HG03565 (cell line): ENCODE results near the gene CTNNA1.

Experiments used
- ATAC-seq: cut with Tn5 transposase; IDR thresholded peaks from one replicate; pipeline ENCODE4 v1.9.1; 2021; ENCODE audit warnings: mild to moderate bottlenecking, moderate library complexity; ENCODE audit not compliant: unreplicated experiment

Gene CTNNA1

DNA sequence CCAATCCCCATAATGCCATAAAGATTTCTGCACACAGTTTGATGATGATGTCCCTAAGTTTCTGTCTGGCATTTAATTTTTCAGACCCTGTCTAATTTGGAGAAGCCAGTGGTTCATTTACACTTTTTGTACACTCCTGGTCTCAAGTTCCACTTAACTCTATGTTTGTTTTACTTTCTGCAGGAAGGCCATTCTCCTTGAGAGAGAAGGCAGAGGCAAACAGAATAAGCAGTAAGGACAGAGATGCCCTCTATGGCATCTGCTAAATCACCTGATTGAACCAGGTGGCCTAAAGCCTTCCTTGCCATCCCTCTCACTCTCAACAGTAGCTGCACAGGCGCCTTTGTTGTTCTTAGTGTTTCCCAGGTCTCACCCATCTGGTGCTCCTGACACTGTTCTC lies 208.0 kb downstream of the CTNNA1 start:
- no peak for ATAC-seq

DNA sequence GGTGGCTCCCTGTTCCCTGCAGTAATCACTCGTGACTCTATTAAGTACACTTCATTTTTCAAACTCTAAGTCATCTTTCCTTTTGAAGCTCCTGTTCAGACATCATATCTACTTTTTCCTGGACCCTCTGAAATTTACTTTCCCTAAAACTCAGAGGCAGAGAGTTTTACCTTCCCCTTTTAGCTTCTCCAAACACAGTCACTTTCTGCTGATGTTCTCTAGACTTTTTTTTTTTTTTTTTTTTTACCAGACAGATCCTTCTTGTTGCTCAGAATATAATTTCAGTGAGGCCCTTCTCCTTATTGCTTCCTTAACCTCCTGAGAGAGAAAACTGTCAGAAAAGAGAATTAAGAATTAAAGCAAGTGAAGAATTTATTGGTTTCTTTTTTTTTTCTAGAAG lies 208.5 kb downstream of the CTNNA1 start:
- ATAC-seq, result no peak

DNA sequence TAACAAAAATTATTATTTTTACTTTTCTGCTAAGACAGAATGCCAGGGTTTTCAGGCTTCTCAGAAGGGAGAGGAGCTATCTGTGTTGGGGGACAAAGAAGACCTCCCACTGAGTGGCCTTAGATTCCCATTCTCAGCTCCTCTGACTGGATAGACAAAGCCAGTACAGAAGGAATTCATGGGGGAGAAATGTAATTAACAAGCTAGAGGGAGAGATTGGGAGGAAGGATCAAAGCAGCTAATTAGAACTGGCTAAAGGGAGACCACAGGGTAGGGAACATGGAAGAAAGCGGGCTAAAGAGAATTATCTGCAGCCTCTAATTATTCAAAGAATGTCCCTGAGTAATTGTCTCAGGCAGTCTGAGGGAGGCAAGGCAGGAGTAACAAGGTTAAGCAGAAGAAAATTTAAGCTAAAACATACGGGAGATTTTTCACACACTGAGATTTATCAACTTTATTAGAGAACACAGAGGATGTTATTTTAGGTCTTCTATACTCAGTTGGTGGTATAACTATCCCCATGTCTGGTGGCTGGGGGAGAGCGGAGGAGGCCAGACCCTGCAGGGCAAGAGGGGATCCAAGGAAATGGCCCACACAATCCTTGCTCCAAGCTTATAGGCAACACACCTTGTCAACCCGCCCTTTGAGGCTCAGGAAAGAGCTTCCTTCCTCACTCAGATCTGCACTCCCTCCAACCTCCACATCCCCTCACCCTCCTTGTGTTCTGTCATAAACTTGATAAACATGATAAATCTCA lies 209.6 kb downstream of the CTNNA1 start:
- ATAC-seq, result no peak

DNA sequence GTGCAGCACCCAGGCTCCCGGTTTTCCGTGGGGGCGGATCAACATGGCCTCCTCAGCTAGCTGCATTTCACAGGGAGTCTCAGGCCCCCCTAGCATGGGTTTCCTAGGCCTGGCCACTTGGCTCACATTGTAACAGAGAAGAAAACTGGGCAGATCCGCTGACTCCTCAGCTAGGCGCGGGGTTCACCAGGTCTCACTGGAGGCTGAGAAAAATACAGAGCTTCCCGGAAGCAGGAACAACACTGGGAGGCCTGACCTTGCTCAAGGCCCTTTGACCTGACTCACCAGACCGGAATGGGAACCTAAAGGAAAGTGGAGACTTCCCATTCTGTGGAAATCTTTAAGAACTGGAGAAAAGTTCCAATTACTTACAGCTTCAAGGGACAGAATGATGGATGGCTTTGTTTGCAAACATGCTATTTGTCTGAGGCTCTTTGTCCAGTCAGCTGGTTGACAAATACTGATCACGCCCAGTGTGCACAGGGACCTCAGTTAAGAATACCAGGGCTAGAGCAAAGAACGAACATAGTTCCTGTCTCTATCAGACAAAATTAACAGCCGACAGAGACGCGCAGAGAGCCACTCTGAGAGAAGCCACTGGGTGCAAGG lies 210.6 kb downstream of the CTNNA1 start:
- ATAC-seq, result no peak

DNA sequence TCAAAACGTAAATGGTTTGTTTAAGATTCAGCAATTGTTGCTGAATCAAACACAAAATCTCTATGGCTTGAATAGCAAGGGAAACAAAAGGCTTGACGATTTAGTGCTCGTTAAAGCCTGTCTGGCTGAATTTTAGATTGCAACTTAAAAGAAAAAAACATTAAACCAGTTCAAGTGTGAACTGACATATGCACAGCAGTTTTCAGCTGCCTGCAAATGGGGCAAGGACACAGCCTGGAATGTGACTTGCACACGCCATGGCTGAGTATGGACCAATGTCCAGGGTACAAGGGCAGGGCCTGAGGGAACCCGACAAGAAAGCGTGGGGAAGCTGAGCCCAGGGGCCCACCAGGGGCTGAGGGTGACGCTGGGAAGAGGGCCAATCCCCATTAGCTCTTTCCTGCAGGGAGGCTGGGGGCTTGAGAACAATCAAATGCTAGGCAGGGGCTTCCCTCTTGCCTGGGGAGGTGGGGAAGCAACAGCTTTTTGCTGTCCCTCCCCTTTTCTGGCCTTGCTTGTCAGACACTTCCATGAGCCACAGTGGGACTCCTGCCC lies 211.5 kb downstream of the CTNNA1 start:
- ATAC-seq, result no peak

DNA sequence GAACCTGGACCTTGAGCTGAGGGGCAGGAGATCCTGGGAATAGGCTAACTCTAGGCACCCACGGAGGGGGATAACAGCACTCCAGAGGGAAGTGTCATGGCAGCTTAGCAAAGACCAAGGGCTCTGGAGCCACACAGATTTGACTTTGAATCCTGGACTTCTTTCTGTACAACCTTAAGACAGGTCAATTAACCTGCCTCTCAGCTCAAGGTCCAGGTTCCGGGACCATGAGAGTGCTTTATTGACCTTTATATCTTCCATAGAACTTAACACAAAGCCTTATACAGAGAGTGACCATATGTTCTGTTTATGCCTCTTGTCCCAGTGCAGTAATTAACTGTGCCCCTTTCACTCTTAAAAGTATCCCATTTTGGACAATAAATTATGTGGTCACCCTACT lies 212.4 kb downstream of the CTNNA1 start:
- ATAC-seq, result no peak

DNA sequence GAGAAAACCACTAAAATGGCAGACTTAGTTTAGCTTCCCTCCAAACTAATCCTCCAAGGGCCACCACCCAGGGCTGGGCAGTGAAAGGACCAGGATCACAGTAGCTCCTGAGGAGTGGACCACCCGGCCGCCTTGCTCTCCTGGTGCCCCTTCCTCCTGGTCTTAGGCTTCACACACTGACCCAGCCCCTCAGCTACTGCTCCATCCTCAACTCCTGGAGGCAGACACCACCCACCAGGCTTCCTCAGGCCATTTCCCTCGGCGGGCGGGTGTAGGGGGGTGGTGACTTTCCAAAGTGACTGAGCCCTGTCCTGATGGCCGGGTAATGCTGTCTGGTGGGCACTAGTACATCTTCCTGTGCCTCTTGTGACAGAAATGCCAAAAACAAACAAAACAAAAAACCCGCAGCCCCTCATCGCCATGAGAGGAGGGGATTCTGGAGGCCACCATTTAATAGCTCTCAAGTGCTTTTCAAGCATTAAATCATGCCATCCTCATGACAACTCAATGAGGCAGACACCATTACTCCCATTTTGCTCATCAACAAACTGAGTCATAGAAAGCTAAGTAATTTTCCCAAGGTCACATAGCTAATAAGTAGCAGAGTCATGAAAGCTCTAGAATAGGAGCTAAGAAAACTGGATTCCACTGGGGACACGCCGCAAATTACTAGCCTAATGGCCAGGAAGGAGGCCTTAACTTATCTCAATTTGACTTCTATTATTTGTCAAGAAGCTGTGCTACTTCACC lies 213.2 kb downstream of the CTNNA1 start:
- ATAC-seq, result no peak

DNA sequence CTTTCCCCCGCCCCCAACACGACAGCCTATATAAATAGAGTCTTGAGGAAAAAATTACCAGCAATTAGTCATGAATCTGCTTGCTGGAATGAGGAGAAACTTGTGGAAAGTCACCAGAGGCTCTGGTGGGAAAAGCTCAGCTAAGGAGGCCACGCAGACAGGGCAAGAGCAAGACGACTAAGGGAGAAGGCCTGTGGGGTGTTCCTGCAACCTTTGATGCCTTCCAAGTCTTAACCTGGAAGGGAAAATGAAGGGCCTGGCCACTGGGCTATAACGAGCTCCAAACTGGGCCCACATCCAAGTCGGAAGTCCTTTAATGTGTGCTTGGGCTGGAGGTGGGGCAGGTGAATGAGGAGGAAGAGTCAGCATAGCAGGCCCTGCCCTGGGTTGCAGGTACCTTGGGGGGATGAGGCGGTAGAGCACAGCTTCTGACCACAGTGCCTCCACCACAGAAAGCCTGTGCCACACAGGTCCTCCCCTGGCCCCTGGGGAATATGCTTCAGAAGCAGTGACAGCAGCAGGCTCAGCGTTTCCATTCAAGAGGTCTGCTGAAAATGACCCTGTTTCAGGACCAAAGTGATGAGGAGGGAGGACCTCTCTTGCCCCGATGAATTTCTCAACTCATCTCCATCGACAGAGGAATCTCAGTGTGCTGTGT lies 214.7 kb downstream of the CTNNA1 start:
- no peak for ATAC-seq

DNA sequence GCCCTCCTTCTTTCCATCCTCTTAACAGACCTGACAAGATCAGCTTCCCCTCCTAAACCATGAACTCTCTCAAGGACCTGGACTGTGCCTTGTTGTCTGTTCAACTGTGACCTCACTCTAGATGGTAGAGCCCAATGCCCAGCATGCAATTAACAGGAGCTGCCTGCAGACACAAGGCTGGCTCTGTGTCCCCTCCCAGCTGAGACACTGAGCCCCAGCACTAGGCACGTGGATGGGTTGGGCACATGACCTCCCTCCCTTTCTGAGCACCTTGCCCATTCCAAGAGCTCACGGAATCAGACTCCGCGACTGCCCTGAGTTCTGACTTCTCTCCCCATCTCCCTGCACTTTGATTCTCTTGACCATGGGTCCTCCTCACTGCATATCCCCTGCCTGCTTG lies 215.4 kb downstream of the CTNNA1 start:
- ATAC-seq, result no peak

DNA sequence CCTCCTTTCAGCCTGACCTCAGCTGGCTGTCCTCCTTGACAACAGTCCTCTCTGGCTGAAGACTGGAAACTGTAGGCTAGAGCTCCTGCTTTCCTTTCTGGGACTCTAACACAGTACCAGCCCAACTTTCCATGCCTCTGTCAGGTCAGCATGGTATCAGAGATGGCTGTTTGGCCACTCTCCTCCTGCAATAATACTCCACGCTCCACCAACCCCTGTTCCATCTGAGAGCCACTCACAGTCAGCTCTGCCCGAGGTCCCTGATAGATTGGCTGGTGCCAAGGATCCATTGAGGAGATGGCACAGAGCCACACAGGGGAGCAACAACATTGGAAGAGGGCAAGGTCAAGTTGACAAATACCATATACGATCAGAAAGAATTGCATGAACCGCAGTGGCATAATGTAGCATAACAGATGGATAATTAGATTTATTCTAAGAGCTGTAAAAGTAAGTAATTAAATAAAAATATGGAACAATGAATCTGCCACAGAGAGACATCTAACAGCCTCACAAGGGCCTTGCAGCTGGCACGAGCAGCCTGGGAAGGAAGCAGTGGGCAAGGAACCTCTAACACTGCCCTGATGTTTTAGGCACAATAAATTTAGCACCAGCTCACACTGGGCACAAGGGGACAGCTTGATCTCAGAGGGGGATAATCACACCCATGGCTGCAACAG lies 216.2 kb downstream of the CTNNA1 start:
- ATAC-seq, result no peak

DNA sequence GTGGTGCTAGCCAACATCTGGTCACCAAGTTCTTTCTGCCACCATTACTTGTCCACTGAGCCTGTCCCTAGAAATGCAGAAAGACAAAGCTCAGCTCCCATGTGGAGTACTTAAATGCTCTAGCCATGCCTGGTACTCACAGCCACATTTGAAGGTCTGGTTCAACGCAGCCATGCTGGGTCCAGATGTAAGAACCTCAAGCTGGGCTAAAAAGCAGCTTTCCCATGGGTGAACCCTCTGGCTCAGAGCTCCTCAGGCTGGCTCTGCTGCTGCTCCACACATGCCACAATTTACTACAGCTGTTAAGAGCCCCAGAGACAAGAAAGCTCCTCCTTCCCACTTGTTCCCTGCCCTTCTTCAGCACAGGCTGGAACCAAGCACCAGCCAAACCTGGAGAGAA lies 219.0 kb downstream of the CTNNA1 start:
- ATAC-seq, result no peak

DNA sequence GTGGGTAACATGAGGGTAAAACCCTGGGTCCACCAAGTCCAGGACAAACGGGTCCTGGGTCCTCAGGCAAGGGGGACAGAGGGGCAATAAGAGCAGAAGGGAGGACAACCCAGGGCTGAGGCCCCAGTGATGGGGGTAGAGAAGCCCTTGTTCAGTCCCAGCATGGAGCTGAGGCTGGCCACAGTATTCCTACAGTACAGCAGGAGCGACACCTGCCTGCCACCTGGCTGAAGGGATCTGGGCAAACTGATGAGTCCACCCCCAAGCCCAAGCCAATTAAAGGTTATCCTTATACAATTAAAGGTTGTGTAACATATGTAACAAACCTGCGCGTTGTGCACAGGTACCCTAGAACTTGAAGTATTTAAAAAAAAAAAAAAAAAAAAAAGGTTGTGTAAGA lies 219.6 kb downstream of the CTNNA1 start:
- no peak for ATAC-seq

DNA sequence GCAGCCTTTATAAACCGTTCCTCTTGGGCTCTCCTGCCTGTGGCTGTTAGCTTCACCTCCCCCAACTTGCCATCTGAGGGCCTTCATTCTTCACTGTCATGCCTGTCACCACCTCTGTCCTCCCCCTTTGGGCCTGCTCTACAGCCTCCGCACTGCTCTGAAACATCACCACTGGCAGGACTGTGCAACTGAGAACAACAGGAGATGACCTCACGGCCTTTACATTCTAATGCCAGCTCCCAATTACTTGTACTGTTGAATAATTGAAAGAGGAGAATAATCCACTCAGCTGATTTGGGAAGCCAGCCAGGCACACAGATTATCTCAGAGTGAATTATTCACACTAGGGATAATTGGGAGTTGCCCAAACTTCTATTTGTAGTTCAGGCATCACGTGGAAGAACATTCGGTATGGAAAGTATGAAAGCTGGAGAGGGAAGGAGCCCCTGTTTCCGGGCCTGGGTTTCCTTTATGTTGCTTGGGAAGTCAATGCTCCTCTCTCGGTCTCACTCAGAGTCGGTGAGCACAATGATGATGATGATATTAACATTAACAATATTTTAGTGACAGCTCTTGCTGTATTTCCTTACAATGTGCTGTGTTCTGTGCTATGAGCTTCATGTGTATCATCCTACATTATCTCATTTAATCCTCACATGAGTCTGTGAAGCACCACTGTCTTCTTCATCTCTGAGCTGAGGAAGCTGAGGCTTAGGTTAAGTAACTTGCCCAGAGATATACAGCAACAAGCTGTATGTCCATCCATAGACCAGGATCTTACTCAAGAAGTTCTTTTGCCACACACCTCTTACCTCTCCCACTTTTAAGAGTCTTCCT lies 221.2 kb downstream of the CTNNA1 start:
- ATAC-seq, result no peak

DNA sequence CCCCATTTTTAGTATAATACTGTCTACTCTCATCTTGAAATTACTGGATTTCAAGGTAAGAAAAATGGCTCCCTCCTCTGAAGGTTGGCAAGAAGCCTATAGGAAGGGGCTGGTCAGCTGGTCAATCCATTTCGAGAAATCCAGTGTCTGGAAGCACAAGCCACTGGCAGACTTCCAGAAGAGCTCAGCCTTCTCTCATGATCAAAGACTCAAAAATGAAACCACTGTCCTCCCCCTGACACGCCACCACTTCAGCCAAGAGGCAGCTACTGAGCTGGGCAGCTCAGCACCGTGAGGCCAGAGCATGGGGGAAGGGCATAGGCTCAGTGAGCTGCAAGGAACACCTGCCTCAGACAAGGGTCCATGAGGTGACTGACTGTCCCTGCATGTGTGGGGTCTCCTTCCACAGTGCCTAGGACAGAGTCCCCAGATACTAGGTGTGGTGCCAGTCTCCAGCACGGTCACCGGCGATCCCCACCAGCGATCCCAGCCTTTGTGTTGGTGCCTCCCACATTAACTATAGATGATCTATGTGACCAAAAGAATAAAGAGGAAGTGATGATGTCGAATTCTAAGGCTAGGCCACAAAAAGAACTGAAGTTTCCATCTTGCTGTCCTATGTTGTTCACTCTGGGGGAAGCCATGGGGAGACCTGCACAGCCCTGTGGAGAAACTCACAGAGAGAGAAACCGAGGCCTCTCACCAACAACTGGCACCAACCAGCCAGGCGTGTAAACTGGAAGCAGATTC lies 222.0 kb downstream of the CTNNA1 start:
- ATAC-seq, result no peak

DNA sequence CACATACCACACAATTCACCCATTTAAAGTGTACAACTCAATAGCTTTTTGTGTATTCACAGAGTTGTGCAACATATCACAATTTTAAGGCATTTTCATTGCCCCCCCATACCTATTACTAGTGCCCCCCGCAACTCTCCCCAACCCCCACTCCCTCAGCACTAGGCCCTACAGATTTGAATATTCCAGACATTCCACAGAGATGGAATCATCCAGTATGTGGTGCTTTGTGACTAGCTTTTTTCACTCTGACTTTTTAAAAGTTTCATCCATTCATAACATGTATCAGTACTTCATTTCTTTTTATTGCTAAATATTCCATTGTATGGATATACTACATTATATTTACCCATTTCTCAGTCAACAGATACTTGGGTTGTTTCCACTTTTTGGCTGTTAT lies 224.9 kb downstream of the CTNNA1 start:
- ATAC-seq, result no peak

DNA sequence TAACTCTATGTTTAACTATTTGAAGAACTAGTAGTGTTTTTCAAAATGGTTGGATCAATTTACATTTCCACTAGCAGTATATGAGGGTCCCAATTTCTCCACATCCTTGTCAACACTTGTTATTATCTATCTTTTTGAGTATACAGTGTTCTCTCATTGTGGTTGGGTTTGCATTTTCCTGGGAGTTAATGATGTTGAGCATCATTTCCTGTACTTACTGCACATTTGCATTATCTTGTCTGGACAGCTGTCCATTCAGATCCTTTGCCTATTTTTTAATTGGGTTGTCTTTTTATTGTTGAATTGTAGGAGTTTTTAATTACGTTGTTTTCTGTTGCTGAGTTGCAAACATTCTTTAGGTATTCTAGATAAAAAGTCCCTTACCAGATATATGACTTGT lies 225.4 kb downstream of the CTNNA1 start:
- no peak for ATAC-seq

DNA sequence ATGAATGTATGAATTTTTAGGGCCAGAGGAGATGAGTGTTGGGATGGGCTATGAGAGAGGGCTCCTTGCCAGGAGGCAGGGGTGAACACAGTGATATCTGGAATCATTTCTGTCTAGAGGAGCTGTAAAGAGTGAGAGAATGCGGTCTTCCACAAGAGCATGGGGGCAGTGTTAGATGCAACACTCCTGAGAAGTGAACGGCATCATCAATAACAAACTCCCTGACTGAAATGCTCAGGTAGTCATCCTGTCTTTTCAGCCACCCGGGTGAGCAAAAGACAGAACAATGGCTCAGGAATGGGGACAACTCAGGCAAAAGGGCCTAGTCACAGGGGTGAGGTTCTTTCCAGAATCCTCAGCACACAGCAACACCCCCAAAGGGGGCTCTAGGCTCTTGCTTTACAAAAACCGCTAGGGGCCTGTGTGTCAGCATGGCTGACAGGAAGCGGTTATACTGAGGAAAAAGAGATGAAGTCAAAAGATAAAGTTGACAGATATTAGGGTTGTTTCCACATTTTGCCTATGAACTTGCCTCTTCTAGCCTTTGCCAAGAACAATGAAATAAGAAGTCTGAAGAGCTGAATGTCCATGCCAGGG lies 226.6 kb downstream of the CTNNA1 start:
- no peak for ATAC-seq

DNA sequence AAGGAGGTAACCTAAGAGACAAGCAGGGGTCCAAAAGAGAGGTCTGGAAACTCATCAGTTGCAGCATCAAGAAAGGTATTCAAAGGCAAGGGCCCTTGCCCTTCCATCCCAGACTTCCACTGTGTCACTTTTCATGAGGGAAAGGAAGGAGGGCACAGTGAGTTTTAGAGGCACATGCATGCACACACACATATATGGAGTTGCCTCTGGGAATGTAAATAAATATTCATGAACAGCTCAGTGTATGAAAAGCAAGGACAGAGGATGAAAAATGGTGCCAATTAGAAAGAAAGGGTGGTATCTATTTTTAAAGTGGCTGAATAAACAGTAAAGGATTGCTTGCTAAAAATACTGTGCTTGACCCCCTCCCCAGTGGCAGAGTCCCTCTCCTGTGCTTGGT lies 227.2 kb downstream of the CTNNA1 start:
- no peak for ATAC-seq

DNA sequence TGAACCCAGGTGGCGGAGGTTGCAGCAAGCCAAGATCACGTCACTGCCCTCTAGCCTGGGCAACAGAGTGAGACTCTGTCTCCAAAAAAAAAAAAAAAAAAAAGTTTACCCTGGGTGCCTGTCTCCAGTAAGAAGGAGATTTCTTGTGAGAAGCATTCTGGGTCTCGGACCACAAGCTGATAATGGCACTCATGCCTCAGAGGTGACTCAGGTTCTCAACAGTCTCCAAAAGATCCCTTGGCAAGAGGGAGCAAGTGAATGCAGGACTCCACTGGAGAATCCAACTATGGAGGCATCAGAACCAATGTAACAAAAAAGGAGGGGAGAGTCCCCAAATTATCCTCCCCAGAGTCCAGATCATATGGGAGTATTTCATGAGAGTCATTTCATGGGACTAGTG lies 227.9 kb downstream of the CTNNA1 start:
- ATAC-seq, result no peak
